DOHH2 (cell line): ENCODE data around the gene GANAB.

Experiments
- H3F3A ChIP-seq: fragments of 200-600 bp; sonication (generic), shearing (Covaris generic); 2 replicates; pipeline ENCODE4 v1.6.0; 2016; ENCODE audit warnings: antibody characterized with exemption, mild to moderate bottlenecking; ENCODE audit not compliant: control insufficient read depth, insufficient read depth
- H3K27ac ChIP-seq: fragments of 200-600 bp; sonication (generic); 2 replicates; pipeline ENCODE4 v1.5.1; 2014; ENCODE audit warnings: low read depth, mild to moderate bottlenecking, low read length, moderate library complexity
- H3K27me3 ChIP-seq: fragments of 200-600 bp; sonication (generic); 2 replicates; pipeline ENCODE4 v1.6.1; 2014; ENCODE audit warnings: mild to moderate bottlenecking, low read length, mixed read lengths; ENCODE audit not compliant: control insufficient read depth
- H3K36me3 ChIP-seq: fragments of 200-600 bp; sonication (generic); 2 replicates; pipeline ENCODE4 v1.6.1; 2014; ENCODE audit warnings: mild to moderate bottlenecking, low read length, moderate library complexity, mixed read lengths; ENCODE audit not compliant: control insufficient read depth
- H3K4me1 ChIP-seq: fragments of 200-600 bp; sonication (generic); 2 replicates; pipeline ENCODE4 v1.6.1; 2014; ENCODE audit warnings: mild to moderate bottlenecking, low read length, mixed read lengths; ENCODE audit not compliant: control insufficient read depth
- H3K4me2 ChIP-seq: fragments of 200-600 bp; sonication (generic); 2 replicates; pipeline ENCODE4 v1.6.0; 2014; ENCODE audit warnings: mild to moderate bottlenecking, low read length, moderate library complexity
- H3K4me3 ChIP-seq: fragments of 200-600 bp; sonication (generic); 2 replicates; pipeline ENCODE4 v1.5.1; 2014; ENCODE audit warnings: mild to moderate bottlenecking, low read length, mixed read lengths
- H3K79me2 ChIP-seq: fragments of 200-600 bp; sonication (generic); 2 replicates; pipeline ENCODE4 v1.6.1; 2014; ENCODE audit warnings: mild to moderate bottlenecking, low read length, mixed read lengths; ENCODE audit not compliant: control insufficient read depth
- H3K9me2 ChIP-seq: fragments of 200-600 bp; sonication (generic); replicated peaks from 2 replicates; pipeline ENCODE4 v1.6.1; 2014; ENCODE audit warnings: mild to moderate bottlenecking, low read length, mixed read lengths; ENCODE audit not compliant: control insufficient read depth
- H3K9me3 ChIP-seq: fragments of 200-600 bp; sonication (generic); 2 replicates; pipeline ENCODE4 v1.6.1; 2014; ENCODE audit warnings: antibody characterized with exemption, low read length, mixed read lengths; ENCODE audit not compliant: control insufficient read depth, insufficient read depth
- H4K20me1 ChIP-seq: fragments of 200-600 bp; sonication (generic); 2 replicates; pipeline ENCODE4 v1.6.0; 2014; ENCODE audit warnings: low read depth, mild to moderate bottlenecking, antibody characterized with exemption, low read length, moderate library complexity; ENCODE audit not compliant: control insufficient read depth, insufficient read depth
- EZH2phosphoT487 ChIP-seq: fragments of 200-600 bp; sonication (generic); IDR thresholded peaks from 2 replicates; pipeline ENCODE4 v1.6.1; 2017; ENCODE audit warnings: borderline replicate concordance, mild to moderate bottlenecking, antibody characterized with exemption, low read length, moderate library complexity, mixed read lengths
- TF ChIP-seq, protein P1 (sequence below): fragments of 200-600 bp; sonication (generic); IDR thresholded peaks from one replicate; pipeline ENCODE4 v1.5.1; 2014; ENCODE audit warnings: antibody characterized with exemption, mild to moderate bottlenecking, low read depth, low read length; ENCODE audit not compliant: poor library complexity, severe bottlenecking

Gene GANAB

DNA sequence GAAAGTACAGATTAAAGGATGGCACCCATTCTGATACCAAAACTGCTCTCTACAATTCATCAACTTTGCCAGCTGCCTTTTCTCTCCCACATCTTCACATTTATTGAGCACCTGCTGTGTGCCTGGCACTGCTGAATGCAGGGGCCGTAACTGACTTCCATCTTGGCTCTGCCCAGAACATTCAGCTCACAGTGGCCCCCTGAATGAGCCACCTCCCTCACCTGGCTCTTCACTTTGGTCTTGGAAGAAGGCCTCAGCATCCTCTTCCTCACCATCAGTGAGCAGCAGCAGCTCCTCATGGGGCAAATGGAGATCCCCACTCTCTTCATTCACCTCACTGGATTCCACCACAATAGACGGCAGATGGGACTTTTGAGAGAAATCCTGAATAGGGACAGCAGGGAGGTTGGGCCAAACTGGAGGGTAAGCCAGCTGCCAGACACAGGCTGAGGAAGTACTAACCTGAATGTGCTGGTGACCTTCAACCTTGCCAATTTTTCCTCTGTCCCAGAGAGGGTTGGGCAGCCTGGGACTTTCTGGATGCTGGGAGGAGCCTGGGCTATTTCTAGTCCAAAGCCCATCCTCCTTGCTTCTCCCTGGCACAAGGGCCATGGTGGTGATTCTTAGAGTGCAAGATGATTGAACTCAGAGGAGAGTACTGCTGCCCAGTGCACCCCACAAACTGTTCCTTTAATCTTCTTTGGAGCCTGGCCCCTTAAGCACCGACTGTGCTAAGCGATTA, 23.2 kb upstream of the GANAB start:
- H3K36me3 ChIP-seq: peaks cover 82% of the 10 kb centered on the region
- peaks cover 65% of the 10 kb centered on the region for H3K4me1 ChIP-seq
- peak overlapping the region; percentile 95 for H3K4me3 ChIP-seq
- peak overlapping the region; percentile 92 for H3K27ac ChIP-seq
- H3K79me2 ChIP-seq: peaks cover 89% of the 10 kb centered on the region
- H3K4me2 ChIP-seq: peak overlapping the region; percentile 99
- H3K27me3 ChIP-seq: no peaks in the 10 kb centered on the region
- H3K9me3 ChIP-seq: no peaks in the 10 kb centered on the region
- peaks cover 12% of the 10 kb centered on the region for H4K20me1 ChIP-seq
- H3F3A ChIP-seq: peaks cover 55% of the 10 kb centered on the region
- TF ChIP-seq, protein P1, sequence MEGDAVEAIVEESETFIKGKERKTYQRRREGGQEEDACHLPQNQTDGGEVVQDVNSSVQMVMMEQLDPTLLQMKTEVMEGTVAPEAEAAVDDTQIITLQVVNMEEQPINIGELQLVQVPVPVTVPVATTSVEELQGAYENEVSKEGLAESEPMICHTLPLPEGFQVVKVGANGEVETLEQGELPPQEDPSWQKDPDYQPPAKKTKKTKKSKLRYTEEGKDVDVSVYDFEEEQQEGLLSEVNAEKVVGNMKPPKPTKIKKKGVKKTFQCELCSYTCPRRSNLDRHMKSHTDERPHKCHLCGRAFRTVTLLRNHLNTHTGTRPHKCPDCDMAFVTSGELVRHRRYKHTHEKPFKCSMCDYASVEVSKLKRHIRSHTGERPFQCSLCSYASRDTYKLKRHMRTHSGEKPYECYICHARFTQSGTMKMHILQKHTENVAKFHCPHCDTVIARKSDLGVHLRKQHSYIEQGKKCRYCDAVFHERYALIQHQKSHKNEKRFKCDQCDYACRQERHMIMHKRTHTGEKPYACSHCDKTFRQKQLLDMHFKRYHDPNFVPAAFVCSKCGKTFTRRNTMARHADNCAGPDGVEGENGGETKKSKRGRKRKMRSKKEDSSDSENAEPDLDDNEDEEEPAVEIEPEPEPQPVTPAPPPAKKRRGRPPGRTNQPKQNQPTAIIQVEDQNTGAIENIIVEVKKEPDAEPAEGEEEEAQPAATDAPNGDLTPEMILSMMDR: no peak
- no peak for TF ChIP-seq EZH2phosphoT487
- no peaks in the 10 kb centered on the region for H3K9me2 ChIP-seq

DNA sequence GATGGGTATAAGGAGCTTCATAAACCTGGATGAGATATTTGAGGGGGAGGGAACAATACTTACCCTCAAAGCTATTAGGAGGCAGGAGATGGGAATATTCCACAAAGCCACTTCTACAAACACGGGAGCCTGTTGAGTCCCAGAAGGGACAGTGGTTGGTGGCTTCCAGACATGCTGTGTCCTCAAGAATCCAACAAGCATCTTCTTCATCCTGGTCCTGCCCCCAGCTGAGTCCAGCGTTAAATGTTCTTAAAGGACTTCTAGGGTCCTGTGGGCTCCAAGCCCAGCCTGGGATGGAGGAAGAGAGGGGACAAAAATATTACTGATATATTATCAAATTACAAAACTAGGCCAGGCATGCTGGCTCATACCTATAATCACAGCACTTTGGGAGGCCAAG, 21.0 kb upstream of the GANAB start:
- H3F3A ChIP-seq: peaks cover 52% of the 10 kb centered on the region
- H3K9me3 ChIP-seq: no peaks in the 10 kb centered on the region
- H3K27ac ChIP-seq: peak overlapping the region; percentile 92
- peaks cover 12% of the 10 kb centered on the region for H4K20me1 ChIP-seq
- TF ChIP-seq, protein P1: no peak
- no peak for TF ChIP-seq EZH2phosphoT487
- no peaks in the 10 kb centered on the region for H3K27me3 ChIP-seq
- H3K4me3 ChIP-seq: peak overlapping the region; percentile 98
- peak overlapping the region; percentile 99 for H3K4me2 ChIP-seq
- peaks cover 74% of the 10 kb centered on the region for H3K36me3 ChIP-seq
- H3K9me2 ChIP-seq: no peaks in the 10 kb centered on the region
- H3K79me2 ChIP-seq: peaks cover 87% of the 10 kb centered on the region
- peaks cover 54% of the 10 kb centered on the region for H3K4me1 ChIP-seq

- H4K20me1 ChIP-seq: peaks cover 12% of the 10 kb centered on the region
- no peaks in the 10 kb centered on the region for H3K27me3 ChIP-seq
- H3K4me3 ChIP-seq: peak overlapping the region; percentile 98
- H3K9me2 ChIP-seq: no peaks in the 10 kb centered on the region
- H3K9me3 ChIP-seq: no peaks in the 10 kb centered on the region
- TF ChIP-seq, protein P1: no peak
- TF ChIP-seq EZH2phosphoT487: no peak
- peak overlapping the region; percentile 92 for H3K27ac ChIP-seq
- H3K36me3 ChIP-seq: peaks cover 72% of the 10 kb centered on the region
- H3K4me2 ChIP-seq: peak overlapping the region; percentile 99
- peaks cover 53% of the 10 kb centered on the region for H3K4me1 ChIP-seq
- H3K79me2 ChIP-seq: peaks cover 80% of the 10 kb centered on the region
- H3F3A ChIP-seq: peaks cover 52% of the 10 kb centered on the region
Measured at GRCh38 chr11:62666259-62666926, 20.0 kb upstream of the GANAB start.
